Stimulated activated CD8-positive, alpha-beta memory T cell treated with anti-CD3 and anti-CD28 coated beads, Interleukin-4, amount 100 ng/mL, for 24 hours (primary cell): ENCODE measurements around the gene SIRT2.
"Not testable (repeated sequence)": the region's sequence is repeated elsewhere in the genome, so short reads cannot be mapped to it uniquely, and the experiment has no call there.

Experiments
- DNase-seq: peaks from one replicate; pipeline ENCODE4 v3.0.0-alpha.2; 2020; ENCODE audit warnings: low read depth

The SIRT2 gene

GRCh38 chr19:38899447-38900201 lies at the start of gene SIRT2, which contains the start of gene NFKBIB:
SIRT2 (minus strand) TSS chr19:38899618; CDS start chr19:38899521, 97 bp downstream.
NFKBIB (plus strand) TSS chr19:38899969; CDS start chr19:38900033, 64 bp downstream.
- peak; percentile 98 for DNase-seq

GRCh38 chr19:38946229-38947010 lies 47.0 kb upstream of the SIRT2 start:
- DNase-seq, result no peak

- DNase-seq, result no peak
These were observed 46.3 kb upstream of the SIRT2 start for GRCh38 chr19:38945562-38946228.

GRCh38 chr19:38944981-38945506 lies 45.6 kb upstream of the SIRT2 start:
- DNase-seq, result no peak

GRCh38 chr19:38942471-38943181 lies 43.2 kb upstream of the SIRT2 start:
- DNase-seq, result no peak

GRCh38 chr19:38941979-38942378 lies 42.6 kb upstream of the SIRT2 start:
- no peak for DNase-seq

- DNase-seq, result not testable (repeated sequence)
These were observed 42.0 kb upstream of the SIRT2 start for GRCh38 chr19:38941466-38941865.

GRCh38 chr19:38939957-38940356 lies 40.5 kb upstream of the SIRT2 start:
- DNase-seq, result no peak

GRCh38 chr19:38933544-38933943 lies 34.1 kb upstream of the SIRT2 start:
- no peak for DNase-seq

GRCh38 chr19:38932425-38933179 lies 33.2 kb upstream of the SIRT2 start:
- DNase-seq, result no peak

GRCh38 chr19:38931521-38931793 lies 32.0 kb upstream of the SIRT2 start:
- DNase-seq, result no peak

GRCh38 chr19:38930776-38931520 lies 31.5 kb upstream of the SIRT2 start, which contains the start of gene MRPS12:
MRPS12 (plus strand) TSS chr19:38930944; CDS start chr19:38931295, 351 bp downstream.
- peak; percentile 94 for DNase-seq

- peak; percentile 80 for DNase-seq
These were observed 30.7 kb upstream of the SIRT2 start, which contains the start of gene SARS2 for GRCh38 chr19:38929929-38930775. SARS2 (minus strand) TSS chr19:38930763; CDS start chr19:38930736, 27 bp downstream.

GRCh38 chr19:38928391-38929001 lies 29.1 kb upstream of the SIRT2 start:
- no peak for DNase-seq

- no peak for DNase-seq
These were observed 25.0 kb upstream of the SIRT2 start for GRCh38 chr19:38924388-38924787.

- no peak for DNase-seq
These were observed 23.1 kb upstream of the SIRT2 start for GRCh38 chr19:38922482-38922881.

GRCh38 chr19:38921420-38922274 lies 22.2 kb upstream of the SIRT2 start:
- no peak for DNase-seq
